Erythroblast (primary cell): ENCODE data around the gene MAML2.
A peak's percentile ranks its signal among the peaks of the same experiment; 100 is the strongest.

Experiments
- DNase-seq, 2 experiments: peaks; one replicate each; lab custom pipeline; 2025; lab: John Stamatoyannopoulos, UW
- GATA1 ChIP-seq: IDR thresholded peaks from 2 replicates; pipeline ENCODE4 v1.6.1; 2011; ENCODE audit warnings: low read depth, mild to moderate bottlenecking, control low read depth, low read length, moderate library complexity
- POLR2A ChIP-seq: IDR thresholded peaks from 2 replicates; pipeline ENCODE4 v1.6.1; 2011; ENCODE audit warnings: mild to moderate bottlenecking, low read length

Gene MAML2

DNA sequence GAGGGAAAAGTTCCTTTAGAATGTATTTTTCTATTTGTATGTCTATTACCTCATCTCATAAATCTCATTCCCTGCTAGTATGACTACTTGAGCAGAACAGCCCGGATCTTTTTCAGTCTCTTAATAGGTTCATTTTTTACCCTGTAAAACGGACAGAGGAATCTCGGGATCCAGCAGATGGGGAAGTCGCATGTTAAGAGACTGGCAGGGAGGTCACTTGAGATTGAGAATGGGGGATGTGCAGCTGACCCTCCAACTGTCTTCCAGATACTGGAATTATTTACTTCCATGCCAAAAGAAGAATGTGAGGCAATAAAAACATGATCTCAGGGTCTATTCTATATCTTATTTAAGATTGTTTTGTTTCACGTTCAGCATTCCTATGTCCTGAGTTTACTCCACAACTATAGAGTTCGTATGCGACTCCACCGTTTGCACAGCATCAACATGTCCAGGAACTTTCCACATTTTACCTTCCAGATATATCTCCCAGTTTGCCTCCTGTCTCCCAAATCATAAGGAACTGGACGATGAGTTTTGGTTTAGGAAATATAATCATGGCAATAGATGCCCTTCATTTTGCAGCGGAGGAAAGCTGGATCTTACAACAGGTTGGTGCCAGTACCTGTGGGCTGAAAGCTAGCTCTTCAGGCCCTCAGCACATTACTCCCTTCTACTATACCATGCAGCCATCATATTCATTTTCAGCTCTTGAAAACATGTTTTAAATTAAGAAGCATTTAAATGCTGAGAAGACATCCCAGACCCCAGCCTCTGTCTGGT lies 181.5 kb downstream of the MAML2 start:
- no peak for DNase-seq

DNA sequence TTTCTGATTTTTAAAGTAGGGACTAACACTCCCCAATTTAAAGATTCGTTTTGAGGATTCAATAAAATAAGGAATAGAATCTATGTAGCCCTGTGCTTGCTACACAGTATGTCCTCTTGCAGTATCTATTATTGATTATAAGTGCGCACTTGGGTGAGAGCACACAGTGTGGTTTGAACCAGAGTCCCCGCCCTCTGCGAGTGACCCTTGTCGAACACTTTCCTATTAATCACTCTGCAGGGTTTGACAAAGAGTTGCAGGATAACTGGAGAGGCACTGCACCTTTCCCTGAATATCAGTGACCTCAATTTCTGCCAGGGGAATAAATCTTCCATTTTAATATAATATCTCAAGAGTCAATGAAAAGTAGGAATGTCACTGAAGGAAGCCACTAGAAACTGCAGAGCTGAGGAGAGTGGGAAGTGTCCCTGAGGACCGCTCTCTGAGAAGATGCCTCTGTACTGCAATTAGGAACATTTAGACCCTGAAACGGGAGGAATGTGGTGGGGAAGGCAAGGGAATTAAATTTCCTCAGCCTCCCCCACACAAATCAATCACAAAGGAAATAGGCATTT lies 182.2 kb downstream of the MAML2 start:
- TF ChIP-seq GATA1 = no peak
- no peak for TF ChIP-seq POLR2A
- no peak for DNase-seq

More for the DNA sequence above, 181.5 kb downstream of the MAML2 start:
- TF ChIP-seq GATA1 = no peak
- TF ChIP-seq POLR2A = no peak

DNA sequence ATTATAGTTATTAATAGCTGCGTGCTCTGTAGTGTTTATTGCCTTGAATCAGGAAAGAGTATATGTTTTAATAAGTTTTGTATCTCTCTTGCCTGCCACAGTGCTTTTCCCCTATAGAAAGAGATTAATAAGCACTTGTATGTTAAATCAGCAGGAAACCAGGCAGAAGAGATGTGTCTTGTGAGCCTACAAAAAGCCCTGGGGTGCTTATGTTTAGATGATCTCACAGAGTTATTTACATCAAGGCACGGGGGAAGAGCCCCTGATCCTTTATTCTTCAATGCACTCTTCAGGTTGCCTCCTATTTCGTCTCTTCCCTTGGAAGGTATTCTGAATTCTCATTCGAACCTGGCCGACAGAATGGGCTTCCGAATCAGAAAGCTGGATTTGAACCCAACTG lies 183.0 kb downstream of the MAML2 start:
- TF ChIP-seq POLR2A (no peak), GATA1 (no peak)

DNA sequence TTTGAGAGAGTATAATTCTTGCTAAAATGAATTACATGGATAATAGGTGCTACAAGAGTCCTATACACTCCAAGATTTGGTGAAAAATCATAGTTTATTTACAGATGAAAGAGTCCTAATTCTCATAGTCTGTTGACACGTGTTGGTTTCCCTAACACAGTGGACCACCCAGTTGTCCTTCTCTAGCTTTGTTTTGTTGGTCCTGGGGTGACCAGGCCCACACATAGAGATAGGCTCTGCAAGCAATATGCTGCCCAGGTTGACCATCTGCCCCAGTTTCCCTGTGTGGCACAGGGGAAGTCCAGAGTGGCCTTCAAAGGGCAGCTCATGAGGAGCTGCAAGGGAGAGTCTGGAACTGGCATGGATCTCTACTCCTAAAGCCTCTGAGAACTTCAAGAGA lies 184.9 kb downstream of the MAML2 start:
- no peak for TF ChIP-seq GATA1
- no peak for DNase-seq

More for the DNA sequence above, 183.0 kb downstream of the MAML2 start:
- DNase-seq = no peak

DNA sequence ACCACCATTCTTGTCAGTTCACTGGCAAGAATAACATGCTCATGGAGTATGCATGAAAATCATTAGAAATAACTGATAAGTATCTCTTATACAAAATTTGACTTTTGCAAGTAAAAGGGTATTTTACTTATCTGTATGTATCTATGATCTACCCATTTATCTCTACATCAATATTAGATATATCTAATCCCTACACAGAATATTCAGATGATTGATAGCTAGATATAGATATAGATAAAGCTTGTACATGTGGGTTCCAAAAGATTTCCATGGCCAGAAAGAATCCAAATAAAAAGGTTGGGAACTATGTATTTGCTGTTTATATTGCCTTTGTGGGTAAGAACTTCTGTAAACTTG lies 185.5 kb downstream of the MAML2 start:
- TF ChIP-seq POLR2A (no peak), GATA1 (no peak)
- DNase-seq = no peak

DNA sequence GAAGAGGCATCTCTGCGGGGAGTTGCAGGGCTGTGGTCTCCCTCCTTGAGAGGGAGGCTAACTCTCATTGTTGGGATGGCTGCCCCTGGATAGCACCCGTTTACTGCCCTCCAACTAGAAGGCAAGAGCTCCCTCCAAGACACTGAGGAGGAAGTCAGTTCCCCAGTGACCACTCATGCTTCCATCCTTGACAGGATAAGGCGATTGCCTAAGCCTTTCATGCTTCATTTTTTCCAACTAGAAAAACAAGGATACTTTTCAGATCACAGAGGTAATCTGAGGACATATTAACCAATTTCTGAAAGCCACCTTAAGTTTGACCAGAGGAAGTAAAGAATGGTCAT lies 186.6 kb downstream of the MAML2 start:
- TF ChIP-seq GATA1 (no peak), POLR2A (no peak)
- no peak for DNase-seq

DNA sequence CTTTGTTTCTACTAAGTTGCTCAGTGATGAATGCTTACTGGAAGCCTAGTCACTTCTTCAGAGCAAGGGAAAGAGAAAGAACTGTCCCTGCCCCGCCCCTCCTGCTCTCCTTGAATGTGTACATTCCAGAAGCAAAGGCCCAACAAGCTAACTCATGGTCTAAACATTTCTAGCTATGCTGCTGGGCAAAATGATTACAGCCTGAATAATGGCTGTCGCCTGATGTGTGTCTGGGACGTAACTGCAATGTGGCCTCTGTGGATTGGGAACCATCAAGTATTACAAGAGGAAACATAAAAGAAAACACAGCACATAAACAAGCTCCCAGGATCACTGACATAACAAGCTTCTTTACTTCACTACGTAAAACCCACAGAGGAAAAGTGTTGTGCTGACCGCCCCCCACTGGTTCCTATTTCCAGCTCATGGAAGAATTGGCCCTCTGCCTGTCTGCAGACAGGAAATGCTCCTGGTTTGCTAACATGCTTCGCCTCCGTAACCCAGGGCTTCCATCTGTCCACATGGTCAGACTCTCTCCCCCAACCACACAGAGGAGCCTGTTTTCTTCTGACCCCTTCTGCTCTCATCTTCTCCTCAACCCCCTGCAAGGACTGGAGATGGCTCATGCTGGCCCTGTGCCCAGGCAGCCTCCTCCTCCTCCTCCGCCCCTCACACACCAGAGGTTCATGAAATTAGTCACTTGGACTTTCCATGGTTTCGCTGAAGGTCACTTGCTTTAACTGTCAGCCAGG lies 187.2 kb downstream of the MAML2 start:
- DNase-seq = peak; percentile 22 to 23
- TF ChIP-seq GATA1 = no peak
- no peak for TF ChIP-seq POLR2A

DNA sequence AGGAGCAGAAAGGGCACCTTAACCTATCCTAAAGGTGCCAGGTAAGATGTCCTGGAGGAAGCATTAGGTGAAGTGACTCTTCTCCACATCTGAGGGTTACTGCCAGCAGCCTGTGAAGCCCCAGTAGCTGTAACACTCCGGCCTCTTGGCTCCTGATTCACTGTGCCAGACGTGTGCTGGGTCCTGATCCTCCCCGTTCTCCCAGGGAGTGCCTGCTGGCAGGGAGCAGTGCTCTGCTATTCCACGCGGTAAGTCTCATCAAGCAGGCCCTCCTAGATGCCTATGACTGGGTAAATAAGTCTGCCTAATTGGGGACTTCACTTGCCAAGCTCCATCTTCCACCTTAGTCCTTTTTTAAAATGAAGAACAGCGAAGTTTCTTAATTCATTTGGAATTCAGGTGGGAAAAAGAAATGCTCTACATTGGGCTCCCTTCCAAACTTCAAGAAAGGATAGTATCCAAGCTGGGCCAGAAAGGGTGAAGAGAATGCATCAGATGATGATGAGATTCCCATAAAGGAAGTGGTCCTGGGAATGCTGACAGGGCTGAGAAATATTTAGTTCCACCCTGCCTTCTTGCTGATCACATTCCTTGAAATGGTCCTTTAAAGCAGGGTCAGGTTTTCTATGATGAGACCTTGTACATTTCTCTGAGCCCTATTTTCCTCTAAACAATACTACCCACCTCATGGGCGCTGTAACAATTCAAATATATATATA lies 188.0 kb downstream of the MAML2 start:
- DNase-seq = no peak
- no peak for TF ChIP-seq POLR2A
- no peak for TF ChIP-seq GATA1

DNA sequence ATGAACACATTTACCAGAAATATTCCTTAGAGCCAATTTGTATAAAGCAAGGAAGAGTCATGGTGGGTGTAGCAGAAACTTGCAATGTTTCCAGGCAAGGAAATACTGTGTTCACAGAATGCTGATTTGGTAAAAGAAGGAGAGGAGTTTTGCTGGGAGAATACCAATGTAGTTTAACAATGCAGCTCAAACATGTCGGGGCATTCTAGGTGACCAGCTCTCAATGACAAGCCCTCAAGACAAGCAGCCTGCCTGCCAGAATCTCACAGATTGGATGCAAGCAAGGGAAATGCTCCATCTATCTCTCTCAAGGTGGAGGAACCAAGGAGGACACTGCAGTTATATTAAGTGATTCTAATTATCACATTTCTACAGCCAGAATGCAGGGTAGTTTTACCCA lies 190.4 kb downstream of the MAML2 start:
- no peak for DNase-seq
- TF ChIP-seq POLR2A = no peak
- TF ChIP-seq GATA1 = no peak

DNA sequence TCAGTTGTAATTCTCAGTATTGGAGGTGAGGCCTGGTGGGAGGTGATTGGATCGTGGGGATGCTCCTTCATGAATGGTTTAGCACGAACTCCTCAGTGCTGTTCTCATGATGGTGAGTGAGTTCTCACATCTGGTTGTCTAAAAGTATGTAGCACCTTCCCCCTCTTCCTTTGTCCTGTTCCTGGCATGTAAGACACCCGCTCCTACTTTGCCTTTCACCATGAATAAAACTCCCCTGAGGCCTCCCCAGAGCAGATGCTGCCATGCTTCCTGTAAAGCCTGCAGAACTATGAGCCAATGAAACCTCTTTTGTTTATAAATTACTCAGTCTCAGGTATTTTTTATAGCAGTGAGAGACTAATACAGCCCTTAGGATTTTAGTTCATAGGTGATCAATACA lies 191.5 kb downstream of the MAML2 start:
- TF ChIP-seq GATA1 (no peak), POLR2A (no peak)
- DNase-seq = no peak

DNA sequence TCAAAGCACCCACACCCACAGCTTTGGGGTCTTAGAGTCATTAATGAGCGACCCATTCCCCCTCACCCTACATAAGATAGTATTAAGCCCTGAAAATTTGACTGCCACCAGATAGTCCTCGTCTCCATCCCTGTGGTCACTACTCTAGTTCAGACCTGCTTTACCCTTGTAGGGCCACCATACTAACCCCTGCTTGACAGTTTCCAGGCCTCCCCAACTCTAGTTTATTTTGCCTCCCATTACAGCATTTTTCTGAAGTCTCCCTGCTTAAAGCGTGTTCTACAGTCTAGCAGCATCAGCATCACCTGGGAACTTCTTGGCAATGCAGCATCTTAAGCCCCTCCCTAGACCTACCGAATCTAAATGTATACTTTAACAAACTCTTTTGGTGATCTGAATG lies 192.4 kb downstream of the MAML2 start:
- DNase-seq = no peak
- no peak for TF ChIP-seq GATA1
- no peak for TF ChIP-seq POLR2A

DNA sequence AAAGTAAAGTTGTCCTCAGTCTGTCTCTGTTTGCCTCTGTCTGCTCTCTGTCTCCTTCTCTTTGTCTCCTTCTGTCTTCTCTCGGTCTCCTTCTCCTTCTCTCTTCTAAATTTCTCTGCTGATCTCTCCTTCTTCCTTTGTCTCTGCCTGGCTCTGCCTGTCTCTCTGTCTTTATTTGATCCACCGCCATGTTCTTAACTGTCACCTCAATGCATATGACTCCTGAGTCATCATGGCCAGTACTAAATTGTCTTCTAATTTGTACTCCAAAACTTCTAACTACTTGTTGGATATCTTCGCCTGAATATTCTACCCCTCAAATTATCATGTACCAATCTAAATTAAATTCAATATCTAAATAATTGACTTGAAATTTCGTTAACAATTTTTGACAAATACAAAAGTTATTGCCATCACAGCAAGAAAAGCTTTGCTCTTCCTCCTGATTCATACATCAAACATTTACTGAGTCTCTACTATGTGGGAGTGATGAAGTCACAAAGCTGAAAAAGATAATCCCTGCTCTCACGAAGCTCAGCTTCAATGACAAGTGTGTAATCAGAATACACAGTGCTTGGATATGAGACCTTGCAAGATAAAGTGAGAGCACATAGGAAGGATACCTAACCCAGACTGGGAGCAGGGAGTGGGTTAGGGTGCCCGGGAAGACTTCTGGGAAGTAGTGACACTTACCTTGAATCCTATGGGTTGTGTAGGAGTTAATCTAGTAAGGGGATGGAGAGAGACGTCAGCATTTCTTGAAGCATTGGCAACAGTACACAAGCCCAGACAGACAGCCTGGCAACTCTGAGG lies 193.0 kb downstream of the MAML2 start:
- no peak for TF ChIP-seq GATA1
- TF ChIP-seq POLR2A = no peak
- DNase-seq = no peak

DNA sequence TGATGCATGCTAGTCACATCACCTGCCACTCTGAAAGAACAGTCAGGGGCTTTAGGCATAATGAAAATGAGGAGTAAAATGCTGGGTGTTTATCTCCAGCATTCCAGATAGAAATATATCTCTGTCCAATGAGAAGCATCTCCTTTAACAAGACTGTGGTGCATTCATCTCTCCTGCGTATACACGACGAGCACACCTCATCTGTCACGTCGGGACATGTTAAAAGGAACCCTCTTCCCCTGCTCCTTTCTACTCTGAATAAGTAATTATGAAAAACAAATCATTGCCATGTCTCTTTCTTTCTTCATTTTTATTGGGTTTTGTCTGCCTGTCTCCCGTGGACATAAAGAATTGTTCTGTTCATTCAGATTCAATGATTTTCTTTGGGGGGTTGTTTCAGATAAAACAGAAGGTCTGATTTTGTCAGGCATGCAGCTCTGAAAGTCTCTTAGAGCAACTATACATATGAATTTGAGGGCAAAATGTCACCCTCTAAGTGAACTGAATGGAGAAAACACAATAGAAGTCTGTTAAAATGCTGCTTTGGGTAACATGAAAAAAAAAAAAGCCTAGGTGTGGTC lies 195.0 kb downstream of the MAML2 start:
- DNase-seq = no peak
- TF ChIP-seq POLR2A (no peak), GATA1 (no peak)
